8988T (cell line): ENCODE data around the gene RECQL5.

Source experiments
- DNase-seq: peaks from one replicate; pipeline ENCODE4 v3.0.0; 2011

RECQL5 gene

GRCh38 chr17:75666959-75667790, at the start of gene RECQL5, which contains the start of gene SAP30BP:
TSS of gene RECQL5 (minus strand) at chr17:75667154. CDS start at chr17:75666557, 597 bp downstream.
TSS of gene SAP30BP (plus strand) at chr17:75667338. CDS start at chr17:75667373, 35 bp downstream.
- DNase-seq: no peak

- no peak for DNase-seq
These were observed 45.5 kb upstream of the RECQL5 start for GRCh38 chr17:75712446-75712845.

GRCh38 chr17:75707079-75707571, 40.2 kb upstream of the RECQL5 start:
- peak; percentile 77 for DNase-seq

GRCh38 chr17:75706042-75706728, 39.2 kb upstream of the RECQL5 start:
- DNase-seq: no peak

GRCh38 chr17:75704963-75705875, 38.3 kb upstream of the RECQL5 start:
- DNase-seq: no peak

- DNase-seq: no peak
These were observed 36.6 kb upstream of the RECQL5 start for GRCh38 chr17:75703591-75703990.

GRCh38 chr17:75703191-75703590, 36.2 kb upstream of the RECQL5 start:
- DNase-seq: no peak

GRCh38 chr17:75701288-75701687, 34.3 kb upstream of the RECQL5 start:
- no peak for DNase-seq

GRCh38 chr17:75698659-75699058, 31.7 kb upstream of the RECQL5 start:
- DNase-seq: no peak

GRCh38 chr17:75697651-75698291, 30.8 kb upstream of the RECQL5 start:
- DNase-seq: no peak

- no peak for DNase-seq
These were observed 28.9 kb upstream of the RECQL5 start for GRCh38 chr17:75695830-75696271.

GRCh38 chr17:75695141-75695829, 28.3 kb upstream of the RECQL5 start:
- no peak for DNase-seq

- DNase-seq: no peak
These were observed 27.6 kb upstream of the RECQL5 start for GRCh38 chr17:75694536-75694935.

- no peak for DNase-seq
These were observed 26.8 kb upstream of the RECQL5 start for GRCh38 chr17:75693500-75694481.

GRCh38 chr17:75692976-75693375, 26.0 kb upstream of the RECQL5 start:
- DNase-seq: no peak

GRCh38 chr17:75691801-75692626, 25.1 kb upstream of the RECQL5 start:
- DNase-seq: no peak

- DNase-seq: no peak
These were observed 24.4 kb upstream of the RECQL5 start for GRCh38 chr17:75691371-75691791.

- DNase-seq: no peak
These were observed 22.5 kb upstream of the RECQL5 start for GRCh38 chr17:75689441-75689873.

GRCh38 chr17:75688209-75688825, 21.4 kb upstream of the RECQL5 start:
- no peak for DNase-seq
